ENCODE results near the gene ABCC10. TPM values are rescaled to one million over a fixed set of nuclear protein-coding genes. Genes with fewer than 3 reads are reported as not detected.
"Not testable (repeated sequence)": the region's sequence is repeated elsewhere in the genome, so short reads cannot be mapped to it uniquely, and the experiment has no call there.

Gene ABCC10
- total RNA-seq, 1 donor from 2014 or later: 40.0 TPM

GRCh38 chr6:43458154-43458553 is 30.8 kb downstream of the ABCC10 start:
- intact Hi-C loops (cut with micrococcal nuclease); H3K9me3 Mint-ChIP-seq; H3K4me3 Mint-ChIP-seq; H3K36me3 Mint-ChIP-seq (ENCODE audit: low read depth); DNase-seq; H3K27ac Mint-ChIP-seq: not testable (repeated sequence)
- Mint-ChIP-seq H3K27me3 (peaks cover 48% of the 10 kb centered on the region), H3K4me1 (peaks cover 15% of the 10 kb centered on the region)

- DNase-seq: no peak
- H3K36me3 Mint-ChIP-seq (ENCODE audit: low read depth): peaks cover 3% of the 10 kb centered on the region
- peaks cover 45% of the 10 kb centered on the region for H3K27me3 Mint-ChIP-seq
- H3K4me1 Mint-ChIP-seq: peaks cover 10% of the 10 kb centered on the region
- H3K9me3 Mint-ChIP-seq: no peaks in the 10 kb centered on the region
- no peak overlapping the region for H3K27ac Mint-ChIP-seq
- no peak overlapping the region for H3K4me3 Mint-ChIP-seq
- intact Hi-C loops (cut with micrococcal nuclease): no loop called here
Measured at GRCh38 chr6:43459535-43459934, 32.2 kb downstream of the ABCC10 start.

GRCh38 chr6:43460032-43460431 is 32.7 kb downstream of the ABCC10 start:
- Mint-ChIP-seq H3K27me3 (peaks cover 42% of the 10 kb centered on the region), H3K36me3 (ENCODE audit: low read depth) (peaks cover 3% of the 10 kb centered on the region), H3K27ac (no peak overlapping the region), H3K4me1 (peaks cover 8% of the 10 kb centered on the region), H3K9me3 (no peaks in the 10 kb centered on the region), H3K4me3 (no peak overlapping the region)
- DNase-seq: no peak
- intact Hi-C loops (cut with micrococcal nuclease): no loop called here

GRCh38 chr6:43461936-43462335 is 34.6 kb downstream of the ABCC10 start:
- no peaks in the 10 kb centered on the region for H3K4me1 Mint-ChIP-seq
- H3K36me3 Mint-ChIP-seq (ENCODE audit: low read depth): no peaks in the 10 kb centered on the region
- H3K27me3 Mint-ChIP-seq: peaks cover 32% of the 10 kb centered on the region
- intact Hi-C loops (cut with micrococcal nuclease): no loop called here
- H3K27ac Mint-ChIP-seq: no peak overlapping the region
- H3K9me3 Mint-ChIP-seq: no peaks in the 10 kb centered on the region
- DNase-seq: no peak
- H3K4me3 Mint-ChIP-seq: no peak overlapping the region

GRCh38 chr6:43464337-43464736 is 37.0 kb downstream of the ABCC10 start:
- Mint-ChIP-seq H3K27me3 (peaks cover 40% of the 10 kb centered on the region), H3K36me3 (ENCODE audit: low read depth) (no peaks in the 10 kb centered on the region), H3K4me1 (no peaks in the 10 kb centered on the region), H3K9me3 (no peaks in the 10 kb centered on the region), H3K4me3 (no peak overlapping the region), H3K27ac (no peak overlapping the region)
- intact Hi-C loops (cut with micrococcal nuclease): no loop called here
- DNase-seq: no peak

- H3K4me1 Mint-ChIP-seq: no peaks in the 10 kb centered on the region
- no peak overlapping the region for H3K4me3 Mint-ChIP-seq
- no peak for DNase-seq
- no peak overlapping the region for H3K27ac Mint-ChIP-seq
- no peaks in the 10 kb centered on the region for H3K9me3 Mint-ChIP-seq
- H3K27me3 Mint-ChIP-seq: peaks cover 35% of the 10 kb centered on the region
- H3K36me3 Mint-ChIP-seq (ENCODE audit: low read depth): no peaks in the 10 kb centered on the region
- intact Hi-C loops (cut with micrococcal nuclease): no loop called here
Measured at GRCh38 chr6:43465948-43466347, 38.6 kb downstream of the ABCC10 start.

- H3K36me3 Mint-ChIP-seq (ENCODE audit: low read depth); H3K4me3 Mint-ChIP-seq; H3K9me3 Mint-ChIP-seq; H3K27ac Mint-ChIP-seq; intact Hi-C loops (cut with micrococcal nuclease); H3K4me1 Mint-ChIP-seq; DNase-seq: not testable (repeated sequence)
- H3K27me3 Mint-ChIP-seq: peaks cover 33% of the 10 kb centered on the region
Measured at GRCh38 chr6:43467265-43467664, 39.9 kb downstream of the ABCC10 start.

GRCh38 chr6:43467752-43468151 is 40.4 kb downstream of the ABCC10 start:
- no peaks in the 10 kb centered on the region for H3K9me3 Mint-ChIP-seq
- H3K36me3 Mint-ChIP-seq (ENCODE audit: low read depth): no peaks in the 10 kb centered on the region
- no peak for DNase-seq
- intact Hi-C loops (cut with micrococcal nuclease): no loop called here
- H3K27ac Mint-ChIP-seq: no peak overlapping the region
- no peak overlapping the region for H3K4me3 Mint-ChIP-seq
- peaks cover 28% of the 10 kb centered on the region for H3K27me3 Mint-ChIP-seq
- no peaks in the 10 kb centered on the region for H3K4me1 Mint-ChIP-seq

GRCh38 chr6:43468240-43468639 is 40.9 kb downstream of the ABCC10 start:
- DNase-seq: no peak
- Mint-ChIP-seq H3K9me3 (no peaks in the 10 kb centered on the region), H3K4me1 (no peaks in the 10 kb centered on the region), H3K27me3 (peaks cover 25% of the 10 kb centered on the region), H3K36me3 (ENCODE audit: low read depth) (no peaks in the 10 kb centered on the region), H3K4me3 (no peak overlapping the region), H3K27ac (no peak overlapping the region)
- intact Hi-C loops (cut with micrococcal nuclease): no loop called here

GRCh38 chr6:43468748-43469681 is 41.7 kb downstream of the ABCC10 start:
- Mint-ChIP-seq H3K27ac (no peak overlapping the region), H3K36me3 (ENCODE audit: low read depth) (no peaks in the 10 kb centered on the region), H3K4me1 (no peaks in the 10 kb centered on the region), H3K4me3 (no peak overlapping the region), H3K9me3 (no peaks in the 10 kb centered on the region), H3K27me3 (peaks cover 23% of the 10 kb centered on the region)
- intact Hi-C loops (cut with micrococcal nuclease): no loop called here
- DNase-seq: no peak

- H3K4me3 Mint-ChIP-seq: no peak overlapping the region
- H3K9me3 Mint-ChIP-seq: no peaks in the 10 kb centered on the region
- no peak overlapping the region for H3K27ac Mint-ChIP-seq
- H3K4me1 Mint-ChIP-seq: no peaks in the 10 kb centered on the region
- DNase-seq: no peak
- H3K36me3 Mint-ChIP-seq (ENCODE audit: low read depth): no peaks in the 10 kb centered on the region
- intact Hi-C loops (cut with micrococcal nuclease): no loop called here
- H3K27me3 Mint-ChIP-seq: peaks cover 21% of the 10 kb centered on the region
Measured at GRCh38 chr6:43469947-43470346, 42.6 kb downstream of the ABCC10 start.

GRCh38 chr6:43471399-43471798 is 44.1 kb downstream of the ABCC10 start:
- H3K27me3 Mint-ChIP-seq: peaks cover 21% of the 10 kb centered on the region
- no peak for DNase-seq
- H3K4me1 Mint-ChIP-seq: no peaks in the 10 kb centered on the region
- H3K4me3 Mint-ChIP-seq: no peak overlapping the region
- H3K36me3 Mint-ChIP-seq (ENCODE audit: low read depth): no peaks in the 10 kb centered on the region
- H3K9me3 Mint-ChIP-seq: no peaks in the 10 kb centered on the region
- H3K27ac Mint-ChIP-seq: no peak overlapping the region
- intact Hi-C loops (cut with micrococcal nuclease): no loop called here

GRCh38 chr6:43472515-43472914 is 45.2 kb downstream of the ABCC10 start:
- Mint-ChIP-seq H3K27me3 (peaks cover 17% of the 10 kb centered on the region), H3K4me3 (no peak overlapping the region), H3K4me1 (peaks cover 10% of the 10 kb centered on the region), H3K9me3 (no peaks in the 10 kb centered on the region), H3K27ac (no peak overlapping the region), H3K36me3 (ENCODE audit: low read depth) (peaks cover 2% of the 10 kb centered on the region)
- no peak for DNase-seq
- intact Hi-C loops (cut with micrococcal nuclease): no loop called here

- Mint-ChIP-seq H3K27ac (no peak overlapping the region), H3K27me3 (peaks cover 5% of the 10 kb centered on the region), H3K9me3 (no peaks in the 10 kb centered on the region), H3K4me1 (peaks cover 29% of the 10 kb centered on the region), H3K36me3 (ENCODE audit: low read depth) (peaks cover 5% of the 10 kb centered on the region), H3K4me3 (no peak overlapping the region)
- intact Hi-C loops (cut with micrococcal nuclease): loop anchor here (5.0 kb wide), 1 partner anchor 303 kb away; the partner anchor contains the start of gene SRF
- DNase-seq: no peak
Measured at GRCh38 chr6:43475516-43475915, 48.2 kb downstream of the ABCC10 start.
